ENCODE data around the gene NFAM1. TPM values are rescaled to one million over a fixed set of nuclear protein-coding genes. Genes with fewer than 3 reads are reported as not detected.
A peak's percentile ranks its signal among the peaks of the same experiment; 100 is the strongest.

The NFAM1 gene
- polyA plus RNA-seq, 12 donors: 0.44 to 3.4 (median 0.60) TPM; not detected in 2

- DNase-seq: no peak
Measured at GRCh38 chr22:42383851-42384417, 48.3 kb downstream of the NFAM1 start.

- DNase-seq: no peak
Measured at GRCh38 chr22:42383287-42383686, 48.9 kb downstream of the NFAM1 start.

- no peak for DNase-seq
Measured at GRCh38 chr22:42380769-42381551, 51.2 kb downstream of the NFAM1 start.

- no peak for DNase-seq
Measured at GRCh38 chr22:42379966-42380537, 52.2 kb downstream of the NFAM1 start.

GRCh38 chr22:42376711-42377554 lies 55.3 kb downstream of the NFAM1 start:
- peak; percentile 77 for DNase-seq

GRCh38 chr22:42375982-42376381 lies 56.2 kb downstream of the NFAM1 start:
- no peak for DNase-seq

GRCh38 chr22:42372976-42373375 lies 59.2 kb downstream of the NFAM1 start:
- no peak for DNase-seq

GRCh38 chr22:42371501-42371900 lies 60.7 kb downstream of the NFAM1 start:
- no peak for DNase-seq

- DNase-seq: no peak
Measured at GRCh38 chr22:42371099-42371498, 61.1 kb downstream of the NFAM1 start.

- DNase-seq: peak; percentile 88
Measured at GRCh38 chr22:42369250-42370041, 62.8 kb downstream of the NFAM1 start.

GRCh38 chr22:42368379-42369249 lies 63.6 kb downstream of the NFAM1 start:
- no peak for DNase-seq

GRCh38 chr22:42367980-42368378 lies 64.2 kb downstream of the NFAM1 start:
- DNase-seq: no peak

- DNase-seq: no peak
Measured at GRCh38 chr22:42366806-42367581, 65.2 kb downstream of the NFAM1 start.

- DNase-seq: no peak
Measured at GRCh38 chr22:42365942-42366695, 66.1 kb downstream of the NFAM1 start.

- DNase-seq: peak; percentile 71
Measured at GRCh38 chr22:42365111-42365865, 66.9 kb downstream of the NFAM1 start.

- DNase-seq: peak; percentile 65
Measured at GRCh38 chr22:42364604-42365110, 67.5 kb downstream of the NFAM1 start.

- no peak for DNase-seq
Measured at GRCh38 chr22:42363892-42364291, 68.3 kb downstream of the NFAM1 start.

- no peak for DNase-seq
Measured at GRCh38 chr22:42361523-42361922, 70.7 kb downstream of the NFAM1 start.

Data from muscle of arm (tissue), 12 donors.